SH-SY5Y (cell line): Measurements from ENCODE around the gene EOGT.

ENCODE experiments used
- GATA2 ChIP-seq: IDR thresholded peaks from 2 replicates; pipeline ENCODE4 v1.6.1; 2011; ENCODE audit warnings: mild to moderate bottlenecking, low read depth, low read length
- GATA3 ChIP-seq: IDR thresholded peaks from 2 replicates; pipeline ENCODE4 v1.6.1; 2011; ENCODE audit warnings: low read depth, mild to moderate bottlenecking, low read length, moderate library complexity

- TF ChIP-seq GATA3 (no peak), GATA2 (no peak)
Measured at GRCh38 chr3:68957895-68958294, 55.6 kb downstream of the EOGT start.
